GM12878 (cell line): ENCODE data around the gene RBMX2. TPM values are rescaled to one million over a fixed set of nuclear protein-coding genes. Genes with fewer than 3 reads are reported as not detected.

ENCODE experiments used
- ATAC-seq: fragments of 200-7000 bp; cut with Tn5 transposase; 3 replicates; pipeline ENCODE4 v1.9.1; 2020; ENCODE audit warnings: mild to moderate bottlenecking, moderate library complexity
- BruUV-seq: library from RNA; stranded (reverse); fragments of 400-500 nt; replicated peaks from 2 replicates; lab custom pipeline; 2021; lab: Mats Ljungman, UMichigan
- CTCF ChIA-PET: fragments of 300-600 bp; sonication (Branson Sonifier 250); formaldehyde crosslinking; extraction: SDS; loops from one replicate; lab custom pipeline; 2021; ENCODE audit warnings: inconsistent platforms; lab: Yijun Ruan, JAX
- POLR2A ChIA-PET: fragments of 350-600 bp; formaldehyde crosslinking; extraction: SDS; loops from one replicate; lab custom pipeline; 2021; ENCODE audit warnings: inconsistent platforms; lab: Charles Lee
- RAD21 ChIA-PET: fragments of 300-600 bp; sonication (Branson Sonifier 250); formaldehyde crosslinking; loops from one replicate; lab custom pipeline; 2023; ENCODE audit warnings: antibody characterized with exemption; ENCODE audit not compliant: unreplicated experiment; lab: Charles Lee
- SMC1A ChIA-PET: fragments of 300-600 bp; sonication (Branson Sonifier 250); formaldehyde crosslinking; loops from one replicate; lab custom pipeline; 2023; ENCODE audit not compliant: unreplicated experiment, uncharacterized antibody; lab: Charles Lee
- DNase-seq: peaks from one replicate; pipeline ENCODE4 v3.0.0-alpha.2; 2011; ENCODE audit warnings: low read depth, low spot score
- FAIRE-seq: peaks from 3 replicates; lab custom pipeline; 2011; peaks lifted over from hg19 to GRCh38; lab: Jason Lieb, UNC
- H2AFZ ChIP-seq: 2 replicates; pipeline ENCODE4 v1.6.0; 2011; ENCODE audit warnings: low read depth, low read length, control low read depth; ENCODE audit not compliant: control insufficient read depth
- H3K27ac ChIP-seq: 2 replicates; pipeline ENCODE4 v1.5.1; 2011; ENCODE audit warnings: control low read depth; ENCODE audit not compliant: control insufficient read depth, insufficient read depth
- H3K27me3 ChIP-seq, 2 experiments: replicated peaks in 1 of 2; 2 replicates each; pipeline versions ENCODE4 v1.6.0 to v1.6.1; 2011; ENCODE audit warnings: low read length in 1 of 2; ENCODE audit not compliant: control insufficient read depth in 2 of 2, insufficient read depth in 2 of 2
- H3K36me3 ChIP-seq, 2 experiments: 2 replicates each; pipeline ENCODE4 v1.5.1; 2011; ENCODE audit warnings: low read length in 1 of 2; ENCODE audit not compliant: control insufficient read depth in 2 of 2, insufficient read depth in 2 of 2
- H3K4me1 ChIP-seq: 2 replicates; pipeline ENCODE4 v1.6.1; 2011; ENCODE audit warnings: mild to moderate bottlenecking, low read length, moderate library complexity, mixed read lengths; ENCODE audit not compliant: control insufficient read depth, insufficient read depth
- H3K4me2 ChIP-seq: 2 replicates; pipeline ENCODE4 v1.6.0; 2011; ENCODE audit warnings: control low read depth; ENCODE audit not compliant: control insufficient read depth, insufficient read depth
- H3K4me3 ChIP-seq: fragments of 200-600 bp; sonication (generic); 2 replicates; pipeline ENCODE4 v1.5.1; 2016
- H3K79me2 ChIP-seq: 2 replicates; pipeline ENCODE4 v1.6.0; 2011; ENCODE audit warnings: low read length; ENCODE audit not compliant: control insufficient read depth, insufficient read depth
- H3K9ac ChIP-seq: 2 replicates; pipeline ENCODE4 v1.8.0; 2011; ENCODE audit warnings: low read length, control low read depth, mixed read lengths; ENCODE audit not compliant: control insufficient read depth, insufficient read depth
- H3K9me3 ChIP-seq: replicated peaks from 3 replicates; pipeline ENCODE4 v1.5.1; 2011; ENCODE audit warnings: mild to moderate bottlenecking, low read length; ENCODE audit not compliant: control insufficient read depth, insufficient read depth
- H4K20me1 ChIP-seq: 2 replicates; pipeline ENCODE4 v1.6.0; 2011; ENCODE audit not compliant: control insufficient read depth, insufficient read depth
- ATF2 ChIP-seq: IDR thresholded peaks from 2 replicates; pipeline ENCODE4 v1.6.1; 2012; ENCODE audit warnings: low read length, inconsistent platforms
- BACH1 ChIP-seq: fragments of 450-650 bp; IDR thresholded peaks from 2 replicates; pipeline ENCODE4 v1.6.1; 2017; ENCODE audit warnings: mild to moderate bottlenecking, borderline replicate concordance
- BRCA1 ChIP-seq: IDR thresholded peaks from 2 replicates; pipeline ENCODE4 v1.6.1; 2011; ENCODE audit warnings: low read depth, low read length, improper control_type of control experiment
- ESRRA ChIP-seq: IDR thresholded peaks from 2 replicates; pipeline ENCODE4 v1.6.1; 2012; ENCODE audit warnings: mild to moderate bottlenecking, low read length, improper control_type of control experiment
- IRF3 ChIP-seq: fragments of 450-650 bp; IDR thresholded peaks from 2 replicates; pipeline ENCODE4 v1.6.1; 2014; ENCODE audit warnings: mild to moderate bottlenecking
- JUNB ChIP-seq: IDR thresholded peaks from 2 replicates; pipeline ENCODE4 v1.6.1; 2016; ENCODE audit warnings: antibody characterized with exemption, mild to moderate bottlenecking
- KAT2A ChIP-seq: conservative IDR thresholded peaks from 2 replicates; pipeline ENCODE4 v1.6.1; 2011; ENCODE audit warnings: low read depth, low read length; ENCODE audit not compliant: control insufficient read depth
- KLF5 ChIP-seq: fragments of 450-650 bp; IDR thresholded peaks from 2 replicates; pipeline ENCODE4 v1.6.1; 2014; ENCODE audit warnings: mild to moderate bottlenecking; ENCODE audit not compliant: partially characterized antibody
- MLLT1 ChIP-seq: fragments of 450-650 bp; IDR thresholded peaks from 2 replicates; pipeline ENCODE4 v1.6.1; 2016; ENCODE audit warnings: mild to moderate bottlenecking
- PML ChIP-seq: IDR thresholded peaks from 2 replicates; pipeline ENCODE4 v1.6.1; 2012; ENCODE audit warnings: low read length, inconsistent platforms
- RFX5 ChIP-seq: IDR thresholded peaks from 2 replicates; pipeline ENCODE4 v1.6.1; 2011; ENCODE audit warnings: low read depth, low read length, improper control_type of control experiment
- SMAD5 ChIP-seq: IDR thresholded peaks from 2 replicates; pipeline ENCODE4 v1.6.1; 2016; ENCODE audit warnings: antibody characterized with exemption, low read depth
- SPI1 ChIP-seq: IDR thresholded peaks from 2 replicates; pipeline ENCODE4 v1.6.1; 2011; ENCODE audit warnings: low read depth, mild to moderate bottlenecking, low read length, moderate library complexity, borderline replicate concordance; ENCODE audit not compliant: insufficient read depth
- STAT3 ChIP-seq: IDR thresholded peaks from 2 replicates; pipeline ENCODE4 v1.6.1; 2011; ENCODE audit warnings: low read depth, low read length, improper control_type of control experiment
- TCF7 ChIP-seq: IDR thresholded peaks from 2 replicates; pipeline ENCODE4 v1.6.1; 2014; ENCODE audit warnings: antibody characterized with exemption, borderline replicate concordance
- ZNF622 ChIP-seq: fragments of 450-650 bp; IDR thresholded peaks from 2 replicates; pipeline ENCODE4 v1.6.1; 2017; ENCODE audit warnings: mild to moderate bottlenecking, inconsistent platforms
- WGBS: methylation state at CpG from one replicate; pipeline ENCODE4 v1.1.6; 2016; ENCODE audit warnings: low lambda C conversion rate; ENCODE audit not compliant: insufficient replicate concordance, insufficient coverage; ENCODE audit errors: missing lambda C conversion rate; 5-methylcytosine and 5-hydroxymethylcytosine counted together
- in situ Hi-C: fragments of 300-500 bp; cut with MboI; formaldehyde crosslinking; loops from 9 replicates; pipeline ENCODE4 v1.14.3; 2018; ENCODE audit warnings: mixed read lengths
- intact Hi-C: fragments of 100-400 bp; cut with micrococcal nuclease; formaldehyde crosslinking; loops from one replicate; pipeline ENCODE4 v1.14.2; 2022; ENCODE audit not compliant: unreplicated experiment
- polyA plus RNA-seq, 11 experiments: library from polyadenylated mRNA; depleted of rRNA in 4 of 11; unstranded in 6 of 11; stranded (reverse) in 5 of 11; fragments of >200 nt; fragmentation: Nextera tagmentation in 4 of 11; fragmentation: Illumina TruSeq in 1 of 11; extraction: Ambion mirVana in 4 of 11; extraction: Trizol in 1 of 11; gene quantifications; 1 replicate in 1 of 11; 2 replicates in 10 of 11; pipeline versions ENCODE4 v1.2.1 to v1.2.3, GENCODE V29; 2011 to 2016; ENCODE audit warnings: inconsistent platforms in 2 of 11, missing spikeins in 2 of 11, low read depth in 1 of 11
- total RNA-seq, 4 experiments: library from RNA; depleted of rRNA in 3 of 4; stranded (reverse); fragments of >200 nt in 3 of 4; fragmentation: Illumina TruSeq in 1 of 4; extraction: Trizol in 1 of 4; gene quantifications; 2 replicates each; pipeline versions ENCODE4 v1.2.1 to v1.2.3, GENCODE V29; 2013 to 2021

Gene RBMX2
- total and polyA plus RNA-seq, 10 of the 15 experiments (the other 5 are each of a cell fraction or from before 2014, with no cell fraction given) = 18.9 to 56.0 (median 32.6) TPM

- Histone ChIP-seq H2AFZ (no peak overlapping the region), H3K79me2 (no peaks in the 10 kb centered on the region), H4K20me1 (no peaks in the 10 kb centered on the region), H3K9me3 (no peaks in the 10 kb centered on the region), H3K36me3 (no peaks in the 10 kb centered on the region), H3K9ac (no peak overlapping the region), H3K27ac (no peak overlapping the region), H3K27me3 (no peaks in the 10 kb centered on the region), H3K4me3 (no peak overlapping the region), H3K4me1 (no peaks in the 10 kb centered on the region), H3K4me2 (no peak overlapping the region)
- WGBS = 80% methylated on average over 1 of the region's 1 CpG
- CTCF ChIA-PET = no interaction called here
- no peak for TF ChIP-seq ESRRA
- no TSS peak for BruUV-seq
- POLR2A ChIA-PET = no interaction called here
- no peak for DNase-seq
- RAD21 ChIA-PET = no interaction called here
- no peak for ATAC-seq
- intact Hi-C loops = no loop called here
- in situ Hi-C loops = no loop called here
- SMC1A ChIA-PET = no interaction called here
- no peak for FAIRE-seq
Measured at GRCh38 chrX:130444641-130445336, 43.0 kb downstream of the RBMX2 start.

GRCh38 chrX:130446974-130447373, 45.2 kb downstream of the RBMX2 start:
- no peaks in the 10 kb centered on the region for H3K36me3 ChIP-seq
- H3K9me3 ChIP-seq = no peaks in the 10 kb centered on the region
- in situ Hi-C loops = no loop called here
- no peak overlapping the region for H3K9ac ChIP-seq
- H3K4me2 ChIP-seq = no peak overlapping the region
- whole genome bisulfite sequencing = 26% methylated on average over 4 of the region's 4 CpGs
- H2AFZ ChIP-seq = no peak overlapping the region
- H3K79me2 ChIP-seq = no peaks in the 10 kb centered on the region
- CTCF ChIA-PET = no interaction called here
- H3K27me3 ChIP-seq = no peaks in the 10 kb centered on the region
- no TSS peak for BruUV-seq
- RAD21 ChIA-PET = no interaction called here
- intact Hi-C loops = no loop called here
- H3K4me1 ChIP-seq = no peaks in the 10 kb centered on the region
- FAIRE-seq = no peak
- SMC1A ChIA-PET = no interaction called here
- no peak overlapping the region for H3K27ac ChIP-seq
- POLR2A ChIA-PET = no interaction called here
- no peak overlapping the region for H3K4me3 ChIP-seq
- H4K20me1 ChIP-seq = no peaks in the 10 kb centered on the region
- no peak for DNase-seq
- ATAC-seq = no peak
- TF ChIP-seq JUNB (no peak), SMAD5 (no peak), RFX5 (no peak), BACH1 (no peak), ATF2 (no peak), MLLT1 (no peak), IRF3 (no peak), KAT2A (no peak), ZNF622 (no peak), BRCA1 (no peak), PML (no peak), SPI1 (no peak), KLF5 (no peak), TCF7 (no peak), STAT3 (no peak)
